RCC 7860 (cell line): Measurements from ENCODE around the gene HYI.
"Not testable (repeated sequence)": the region's sequence is repeated elsewhere in the genome, so short reads cannot be mapped to it uniquely, and the experiment has no call there.

Source experiments
- DNase-seq: peaks from one replicate; pipeline ENCODE4 v3.0.0-alpha.2; 2015; ENCODE audit warnings: low spot score
- FAIRE-seq: peaks from 2 replicates; lab custom pipeline; 2012; peaks lifted over from hg19 to GRCh38; lab: Jason Lieb, UNC

HYI gene

DNA sequence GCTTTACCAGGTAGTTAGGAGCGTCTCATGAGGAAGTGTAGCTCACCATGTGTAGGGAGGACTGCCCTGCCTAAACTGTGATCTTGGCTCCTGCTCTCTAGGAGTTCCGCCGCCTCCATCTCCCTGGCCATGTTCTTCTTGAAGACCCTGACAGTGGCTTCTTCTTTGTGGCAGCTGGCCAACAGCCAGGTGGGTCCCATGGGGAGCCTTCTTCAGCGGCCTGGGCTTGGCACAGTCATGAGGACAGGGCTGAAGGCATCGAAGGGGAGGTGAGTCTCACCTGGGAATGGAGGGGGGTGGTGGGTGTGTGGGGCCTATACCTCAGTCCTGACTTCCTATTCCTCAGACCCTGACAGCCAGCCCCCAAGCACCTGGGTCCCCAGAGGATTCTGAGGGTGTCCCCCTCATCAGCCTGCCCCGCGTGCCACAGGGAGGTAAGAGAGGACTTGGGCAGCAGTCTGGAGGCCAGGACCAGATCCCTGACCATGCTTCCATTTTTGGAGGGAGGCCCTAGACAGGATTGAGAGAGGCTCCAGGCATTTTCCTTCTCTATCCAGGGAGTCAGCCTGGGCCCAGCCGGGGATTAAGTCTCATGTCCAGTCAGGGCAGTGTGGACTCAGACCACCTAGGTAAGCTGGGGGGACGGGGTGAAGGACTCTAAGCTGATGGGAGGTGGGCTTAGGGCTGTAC is 21.4 kb downstream of the HYI start:
- DNase-seq = no peak
- no peak for FAIRE-seq

- DNase-seq = no peak
- FAIRE-seq = no peak
Observed at GRCh38 chr1:43431676-43432075, 22.1 kb downstream of the HYI start.

DNA sequence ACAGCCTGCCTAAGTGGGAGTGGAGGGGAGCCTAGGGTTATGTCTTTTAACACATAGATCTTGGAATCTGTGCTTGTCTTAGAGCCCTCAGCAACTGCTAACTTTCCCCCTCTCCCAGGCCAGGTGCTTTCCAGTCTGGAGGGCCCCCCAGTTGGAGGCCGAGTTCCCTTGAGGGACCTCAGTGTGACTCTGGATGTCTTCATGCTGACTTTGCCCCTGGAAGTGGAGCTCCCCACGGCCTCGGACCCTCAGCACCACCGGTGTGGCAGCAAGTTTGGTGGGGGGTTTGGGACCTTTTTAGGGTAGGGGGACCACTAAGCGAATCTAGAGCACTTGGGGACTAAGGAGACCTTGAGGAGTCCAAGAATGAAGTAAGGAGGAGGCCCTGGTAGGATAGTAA is 22.9 kb downstream of the HYI start:
- FAIRE-seq (no peak), DNase-seq (no peak)

- DNase-seq (no peak), FAIRE-seq (no peak)
Observed at GRCh38 chr1:43427941-43428340, 25.8 kb downstream of the HYI start.

- DNase-seq (no peak), FAIRE-seq (no peak)
Observed at GRCh38 chr1:43427524-43427923, 26.2 kb downstream of the HYI start.

DNA sequence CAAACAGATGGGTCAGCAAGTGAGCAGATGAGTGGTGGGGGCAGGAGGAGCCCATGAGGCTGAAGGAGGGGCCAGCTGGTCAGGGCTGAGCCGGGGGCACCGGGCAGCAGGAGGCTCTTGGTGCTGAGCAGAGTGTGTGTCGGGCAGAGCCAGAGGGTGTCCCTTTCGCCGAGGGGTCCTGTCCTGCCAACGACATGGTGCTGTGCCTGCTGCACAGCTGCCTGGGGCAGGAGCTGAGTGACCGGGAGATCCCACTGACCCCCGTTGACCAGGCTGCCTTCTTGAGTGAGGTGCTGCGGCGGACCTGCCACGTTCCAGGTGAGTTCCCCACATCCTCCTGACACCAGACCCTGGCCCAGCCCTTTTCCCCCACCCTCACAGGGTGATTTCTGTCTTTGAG is 27.5 kb downstream of the HYI start:
- DNase-seq = no peak
- no peak for FAIRE-seq

GRCh38 chr1:43425045-43425444 is 28.7 kb downstream of the HYI start:
- FAIRE-seq = no peak

DNA sequence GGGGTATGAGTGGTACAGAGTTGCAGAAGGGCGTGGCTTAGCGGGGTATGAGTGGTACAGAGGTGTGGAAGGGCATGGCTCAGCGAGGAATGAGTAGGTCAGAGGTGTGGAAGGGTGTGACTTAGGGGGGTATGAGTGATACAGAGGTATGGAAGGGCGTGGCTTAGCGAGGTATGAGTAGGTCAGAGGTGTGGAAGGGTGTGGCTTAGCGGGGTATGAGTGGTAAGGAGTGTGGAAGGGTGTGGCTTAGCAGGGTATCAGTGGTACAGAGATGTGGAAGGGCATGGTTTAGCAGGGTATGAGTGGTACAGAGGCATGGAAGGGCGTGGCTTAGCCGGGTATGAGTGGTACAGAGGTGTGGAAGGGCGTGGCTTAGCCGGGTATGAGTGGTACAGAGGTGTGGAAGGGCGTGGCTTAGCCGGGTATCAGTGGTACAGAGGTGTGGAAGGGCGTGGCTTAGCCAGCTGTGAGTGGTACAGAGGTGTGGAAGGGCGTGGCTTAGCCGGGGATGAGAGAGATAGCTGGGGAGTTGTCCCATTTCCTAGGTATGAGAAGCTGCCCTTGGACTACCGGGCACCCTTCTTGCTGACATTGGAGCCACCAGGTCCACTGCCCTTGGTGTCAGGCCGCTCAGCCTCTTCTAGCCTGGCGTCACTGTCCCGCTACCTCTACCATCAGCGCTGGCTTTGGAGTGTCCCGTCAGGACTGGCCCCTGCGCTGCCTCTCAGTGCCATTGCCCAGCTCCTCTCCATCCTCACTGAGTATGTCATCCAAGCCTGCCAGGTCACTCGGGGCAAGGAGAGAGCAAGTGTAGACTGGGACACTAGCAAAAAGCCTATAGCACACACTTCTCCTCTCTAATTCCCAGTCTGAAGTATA is 29.8 kb downstream of the HYI start:
- FAIRE-seq = no peak
- DNase-seq = no peak

More at GRCh38 chr1:43425045-43425444, 28.7 kb downstream of the HYI start:
- DNase-seq = no peak

DNA sequence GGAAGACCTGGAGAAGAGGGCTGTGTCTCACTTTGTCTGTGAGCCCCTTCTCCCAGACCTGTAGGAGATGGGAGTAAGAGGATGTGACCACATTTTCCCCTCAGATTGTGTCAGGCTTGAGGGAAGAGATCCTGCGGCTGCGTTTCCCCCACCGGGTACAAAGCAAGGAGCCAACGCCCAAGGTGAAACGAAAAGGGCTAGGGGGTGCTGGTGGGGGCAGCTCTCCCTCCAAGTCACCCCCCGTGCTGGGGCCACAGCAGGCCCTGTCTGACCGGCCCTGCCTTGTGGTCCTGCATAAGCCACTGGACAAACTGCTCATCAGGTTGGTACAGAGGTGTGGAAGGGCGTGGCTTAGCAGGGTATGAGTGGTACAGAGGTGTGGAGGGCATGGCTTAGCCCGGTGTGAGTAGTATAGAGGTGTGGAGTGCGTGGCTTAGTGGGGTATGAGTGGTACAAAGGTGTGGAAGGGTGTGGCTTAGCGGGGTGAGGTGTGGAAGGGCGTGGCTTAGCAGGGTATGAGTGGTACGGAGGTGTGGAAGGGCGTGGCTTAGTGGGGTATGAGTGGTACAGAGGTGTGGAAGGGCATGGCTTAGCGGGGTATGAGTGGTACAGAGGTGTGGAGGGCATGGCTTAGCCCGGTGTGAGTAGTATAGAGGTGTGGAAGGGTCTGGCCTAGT is 30.6 kb downstream of the HYI start:
- FAIRE-seq = no peak
- DNase-seq = no peak

GRCh38 chr1:43421976-43422750 is 31.6 kb downstream of the HYI start:
- DNase-seq = no peak
- FAIRE-seq = no peak

GRCh38 chr1:43421396-43421795 is 32.3 kb downstream of the HYI start:
- DNase-seq = no peak
- no peak for FAIRE-seq

DNA sequence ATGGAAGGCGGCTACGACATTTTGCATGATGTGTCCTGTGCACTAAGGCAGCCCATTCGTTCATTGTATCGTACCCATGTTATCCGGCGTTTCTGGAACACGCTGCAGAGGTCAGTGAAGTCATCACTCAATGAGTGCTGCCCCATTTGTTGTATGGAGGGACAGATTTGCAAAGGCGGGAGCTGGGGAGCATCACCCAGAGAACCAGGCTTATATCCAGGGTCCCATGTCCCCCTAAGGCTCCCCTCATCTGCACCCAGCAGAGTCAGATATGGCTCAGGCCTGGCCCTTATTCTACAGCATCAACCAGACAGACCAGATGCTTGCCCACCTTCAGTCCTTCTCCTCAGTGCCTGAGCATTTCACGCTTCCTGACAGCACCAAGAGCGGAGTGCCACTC is 32.9 kb downstream of the HYI start:
- no peak for DNase-seq
- no peak for FAIRE-seq

- DNase-seq = no peak
- FAIRE-seq = no peak
Observed at GRCh38 chr1:43419627-43420425, 33.9 kb downstream of the HYI start.

- FAIRE-seq = no peak
Observed at GRCh38 chr1:43418858-43419257, 34.9 kb downstream of the HYI start.

DNA sequence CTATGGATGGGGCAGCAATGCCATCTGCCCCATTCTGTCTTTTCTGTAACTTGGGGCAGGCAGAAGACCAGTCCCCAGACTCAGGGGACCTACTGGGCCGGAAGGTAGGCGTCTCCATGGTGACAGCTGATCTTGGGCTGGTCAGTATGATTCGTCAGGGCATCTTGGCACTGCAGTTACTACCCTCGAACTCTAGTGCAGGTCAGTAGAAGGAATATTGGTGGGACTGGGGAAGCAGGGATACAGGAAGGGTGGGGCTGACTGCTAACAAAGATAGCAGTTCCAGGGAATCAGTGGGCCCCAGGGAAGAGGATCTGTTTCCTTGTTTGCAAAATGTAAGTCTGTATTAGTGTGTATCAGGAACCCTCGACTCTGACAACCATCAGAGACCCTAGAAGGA is 37.8 kb downstream of the HYI start:
- DNase-seq = no peak
- FAIRE-seq = no peak

More at GRCh38 chr1:43418858-43419257, 34.9 kb downstream of the HYI start:
- no peak for DNase-seq

- DNase-seq = peak; percentile 65
Observed at GRCh38 chr1:43414634-43415223, 39.0 kb downstream of the HYI start.

GRCh38 chr1:43413426-43413825 is 40.3 kb downstream of the HYI start:
- DNase-seq, FAIRE-seq: not testable (repeated sequence)

More at GRCh38 chr1:43414634-43415223, 39.0 kb downstream of the HYI start:
- no peak for FAIRE-seq

GRCh38 chr1:43410571-43410970 is 43.2 kb downstream of the HYI start:
- no peak for FAIRE-seq
- DNase-seq = no peak

- FAIRE-seq = no peak
Observed at GRCh38 chr1:43405876-43406234, 47.9 kb downstream of the HYI start.

More at GRCh38 chr1:43405876-43406234, 47.9 kb downstream of the HYI start:
- no peak for DNase-seq
